Muscle of leg (tissue), 11 donors: ENCODE results near the gene CALHM1. TPM values are rescaled to one million over a fixed set of nuclear protein-coding genes. Genes with fewer than 3 reads are reported as not detected.

Source experiments
- DNase-seq: peaks from one replicate; pipeline ENCODE4 v3.0.0; 2013
- H3K27ac ChIP-seq: one replicate; pipeline ENCODE4 v1.5.1; 2013; ENCODE audit warnings: mild to moderate bottlenecking, low read length, control low read depth
- H3K27me3 ChIP-seq: one replicate; pipeline ENCODE4 v1.6.1; 2013; ENCODE audit warnings: low read length; ENCODE audit not compliant: control insufficient read depth, insufficient read depth
- H3K36me3 ChIP-seq: one replicate; pipeline ENCODE4 v1.6.1; 2013; ENCODE audit warnings: low read length; ENCODE audit not compliant: control insufficient read depth, insufficient read depth
- H3K4me1 ChIP-seq: one replicate; pipeline ENCODE4 v1.6.1; 2013; ENCODE audit warnings: low read length; ENCODE audit not compliant: control insufficient read depth, insufficient read depth
- H3K4me3 ChIP-seq: one replicate; pipeline ENCODE4 v1.5.1; 2013; ENCODE audit warnings: low read length, control low read depth
- H3K9me3 ChIP-seq: replicated peaks from 2 replicates; pipeline ENCODE4 v1.6.1; 2013; ENCODE audit warnings: low read depth, low read length; ENCODE audit not compliant: control insufficient read depth
- WGBS: methylation state at CpG from one replicate; pipeline ENCODE4 v1.1.5; 2013; ENCODE audit warnings: missing lambda C conversion rate; ENCODE audit not compliant: insufficient coverage; 5-methylcytosine and 5-hydroxymethylcytosine counted together
- polyA plus RNA-seq, 8 donors: library from polyadenylated mRNA; unstranded; fragments of 120-200 nt; gene quantifications; one replicate each; pipeline versions ENCODE4 v1.2.1 to v1.2.3, GENCODE V29; 2013; ENCODE audit warnings: inconsistent platforms in 1 of 8, low replicate concordance in 1 of 8; ENCODE audit not compliant: insufficient read length in 8 of 8, insufficient read depth in 1 of 8
- total RNA-seq: library from RNA; stranded (reverse); fragments of 120-200 nt; gene quantifications from one replicate; pipeline ENCODE4 v1.2.4, GENCODE V29; 2013

The CALHM1 gene
- total and polyA plus RNA-seq, 9 donors: 0.05 to 0.43 (median 0.08) TPM; not detected in 3

GRCh38 chr10:103447187-103447586 is 11.5 kb downstream of the CALHM1 start:
- Histone ChIP-seq H3K27me3 (no peaks in the 10 kb centered on the region), H3K36me3 (peaks cover 74% of the 10 kb centered on the region), H3K4me1 (peaks cover 50% of the 10 kb centered on the region), H3K9me3 (no peaks in the 10 kb centered on the region), H3K27ac (no peak overlapping the region), H3K4me3 (no peak overlapping the region)
- no peak for DNase-seq
- WGBS: 95% methylated on average over 21 of the region's 23 CpGs

- WGBS: 60% methylated on average over 7 of the region's 12 CpGs
Measured at GRCh38 chr10:103445767-103446567, 12.7 kb downstream of the CALHM1 start.

GRCh38 chr10:103445366-103445765 is 13.3 kb downstream of the CALHM1 start:
- no peak for DNase-seq
- WGBS: 77% methylated on average over 6 of the region's 9 CpGs
- Histone ChIP-seq H3K9me3 (no peaks in the 10 kb centered on the region), H3K27ac (no peak overlapping the region), H3K36me3 (peaks cover 89% of the 10 kb centered on the region), H3K4me3 (no peak overlapping the region), H3K27me3 (no peaks in the 10 kb centered on the region), H3K4me1 (peaks cover 39% of the 10 kb centered on the region)

More at GRCh38 chr10:103445767-103446567, 12.7 kb downstream of the CALHM1 start:
- no peaks in the 10 kb centered on the region for H3K9me3 ChIP-seq
- H3K27ac ChIP-seq: peak overlapping the region; percentile 13
- peaks cover 83% of the 10 kb centered on the region for H3K36me3 ChIP-seq
- peaks cover 45% of the 10 kb centered on the region for H3K4me1 ChIP-seq
- H3K27me3 ChIP-seq: no peaks in the 10 kb centered on the region
- H3K4me3 ChIP-seq: no peak overlapping the region
- DNase-seq: peak; percentile 38

- no peak overlapping the region for H3K4me3 ChIP-seq
- H3K36me3 ChIP-seq: peaks cover 91% of the 10 kb centered on the region
- no peak overlapping the region for H3K27ac ChIP-seq
- WGBS: 71% methylated on average over 10 of the region's 10 CpGs
- H3K27me3 ChIP-seq: no peaks in the 10 kb centered on the region
- no peaks in the 10 kb centered on the region for H3K9me3 ChIP-seq
- peaks cover 30% of the 10 kb centered on the region for H3K4me1 ChIP-seq
- DNase-seq: no peak
Measured at GRCh38 chr10:103444478-103444877, 14.2 kb downstream of the CALHM1 start.

- no peak for DNase-seq
- Histone ChIP-seq H3K9me3 (no peaks in the 10 kb centered on the region), H3K27me3 (no peaks in the 10 kb centered on the region), H3K27ac (no peak overlapping the region), H3K4me1 (peaks cover 26% of the 10 kb centered on the region), H3K36me3 (peaks cover 91% of the 10 kb centered on the region), H3K4me3 (no peak overlapping the region)
- WGBS: 83% methylated on average over 15 of the region's 23 CpGs
Measured at GRCh38 chr10:103443475-103444185, 15.1 kb downstream of the CALHM1 start.

- H3K36me3 ChIP-seq: peaks cover 94% of the 10 kb centered on the region
- peak; percentile 54 for DNase-seq
- H3K9me3 ChIP-seq: no peaks in the 10 kb centered on the region
- WGBS: 43% methylated on average over 11 of the region's 13 CpGs
- peaks cover 26% of the 10 kb centered on the region for H3K4me1 ChIP-seq
- no peaks in the 10 kb centered on the region for H3K27me3 ChIP-seq
- no peak overlapping the region for H3K4me3 ChIP-seq
- no peak overlapping the region for H3K27ac ChIP-seq
Measured at GRCh38 chr10:103442031-103442461, 16.7 kb downstream of the CALHM1 start.

- Histone ChIP-seq H3K4me3 (no peak overlapping the region), H3K36me3 (peaks cover 94% of the 10 kb centered on the region), H3K4me1 (peaks cover 26% of the 10 kb centered on the region), H3K27me3 (no peaks in the 10 kb centered on the region), H3K27ac (no peak overlapping the region), H3K9me3 (no peaks in the 10 kb centered on the region)
- no peak for DNase-seq
- 75% methylated on average over 8 of the region's 8 CpGs for WGBS
Measured at GRCh38 chr10:103441611-103442010, 17.1 kb downstream of the CALHM1 start.

GRCh38 chr10:103441206-103441605 is 17.5 kb downstream of the CALHM1 start:
- Histone ChIP-seq H3K36me3 (peaks cover 94% of the 10 kb centered on the region), H3K27ac (no peak overlapping the region), H3K9me3 (no peaks in the 10 kb centered on the region), H3K4me3 (no peak overlapping the region), H3K27me3 (no peaks in the 10 kb centered on the region), H3K4me1 (peaks cover 24% of the 10 kb centered on the region)
- DNase-seq: no peak
- WGBS: 100% methylated on average over 1 of the region's 8 CpGs

GRCh38 chr10:103440416-103440815 is 18.3 kb downstream of the CALHM1 start:
- Histone ChIP-seq H3K9me3 (no peaks in the 10 kb centered on the region), H3K36me3 (peaks cover 92% of the 10 kb centered on the region), H3K4me1 (peaks cover 17% of the 10 kb centered on the region), H3K4me3 (no peak overlapping the region), H3K27ac (no peak overlapping the region), H3K27me3 (no peaks in the 10 kb centered on the region)
- WGBS: 91% methylated on average over 14 of the region's 14 CpGs
- DNase-seq: no peak

- Histone ChIP-seq H3K36me3 (peaks cover 88% of the 10 kb centered on the region), H3K4me1 (peaks cover 15% of the 10 kb centered on the region), H3K4me3 (no peak overlapping the region), H3K27ac (no peak overlapping the region), H3K9me3 (no peaks in the 10 kb centered on the region), H3K27me3 (no peaks in the 10 kb centered on the region)
- no CpG with 5 or more reads among the region's 4 CpGs for WGBS
- DNase-seq: no peak
Measured at GRCh38 chr10:103439776-103440175, 18.9 kb downstream of the CALHM1 start.
